NCI-H226 (cell line): ENCODE data around the gene PNMA8C.
"Not testable (repeated sequence)": the region's sequence is repeated elsewhere in the genome, so short reads cannot be mapped to it uniquely, and the experiment has no call there.

Experiments used
- DNase-seq: peaks from one replicate; pipeline ENCODE4 v3.0.0-alpha.2; 2015

The PNMA8C gene

DNA sequence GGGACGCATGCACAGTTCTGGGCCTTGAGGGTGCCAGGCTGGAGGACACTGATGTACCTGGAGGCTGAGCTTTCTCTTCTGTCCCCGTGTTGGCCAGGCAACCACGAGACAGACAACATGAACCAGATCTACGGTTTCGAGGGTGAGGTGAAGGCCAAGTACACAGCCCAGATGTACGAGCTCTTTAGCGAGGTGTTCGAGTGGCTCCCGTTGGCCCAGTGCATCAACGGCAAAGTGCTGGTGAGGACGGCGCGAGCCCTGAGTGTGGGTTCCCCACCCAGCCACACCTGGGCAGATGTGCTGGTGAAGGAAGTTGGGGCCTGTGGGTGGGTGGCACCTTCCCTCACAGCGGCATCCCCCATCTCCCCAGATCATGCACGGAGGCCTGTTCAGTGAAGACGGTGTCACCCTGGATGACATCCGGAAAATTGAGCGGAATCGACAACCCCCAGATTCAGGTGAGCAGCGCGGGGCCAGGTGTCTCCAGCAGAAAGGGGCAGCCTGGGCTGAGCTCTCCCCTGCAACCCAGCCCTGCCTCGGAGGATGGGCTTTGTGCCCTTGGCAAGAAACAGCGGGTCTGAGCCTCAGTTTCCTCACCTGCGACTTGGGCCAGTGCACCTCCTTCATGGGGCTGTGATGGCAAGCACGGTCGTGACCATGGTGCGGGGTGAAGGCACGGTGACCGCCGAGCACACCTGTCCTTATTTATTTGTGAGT lies 41.6 kb downstream of the PNMA8C start:
- DNase-seq, result no peak

DNA sequence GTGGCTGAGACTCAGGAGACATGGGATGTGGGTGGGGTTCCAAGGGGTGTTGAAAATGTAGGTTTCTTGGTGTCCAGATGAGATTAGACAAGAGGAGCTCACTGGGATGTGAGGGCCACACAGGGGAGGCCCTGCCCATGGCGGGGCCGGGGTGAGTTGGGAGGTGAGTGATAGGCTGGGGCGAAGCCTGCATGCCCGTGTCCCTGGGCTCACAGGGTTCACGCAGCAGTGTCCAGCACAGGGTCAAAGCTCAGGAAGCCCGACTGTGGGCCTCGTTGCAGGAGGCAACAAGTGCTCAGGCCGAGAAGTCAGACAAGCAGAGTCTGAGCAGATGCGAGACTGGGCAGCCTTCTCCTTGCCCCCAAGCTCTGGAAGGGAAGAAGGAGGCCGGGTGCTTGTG lies 42.6 kb downstream of the PNMA8C start:
- DNase-seq, result no peak

DNA sequence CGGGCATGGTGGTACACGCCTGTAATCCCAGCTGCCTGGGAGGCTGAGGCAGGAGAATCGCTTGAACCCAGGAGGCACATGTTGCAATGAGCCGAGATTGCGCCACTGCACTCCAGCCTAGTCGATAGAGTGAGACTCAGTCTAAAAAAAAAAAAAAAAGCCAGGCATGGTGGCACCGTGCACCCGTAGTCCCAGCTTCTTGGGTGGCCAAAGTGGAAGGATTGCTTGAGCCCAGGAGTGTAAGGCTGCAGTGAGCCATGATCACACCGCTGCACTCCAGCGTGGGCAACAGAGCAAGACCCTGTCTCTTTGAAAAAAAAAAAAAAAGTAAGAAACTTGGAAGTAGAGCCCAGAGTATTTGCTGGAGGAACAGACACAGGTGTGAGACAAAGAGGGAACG lies 43.1 kb downstream of the PNMA8C start:
- DNase-seq, result no peak

DNA sequence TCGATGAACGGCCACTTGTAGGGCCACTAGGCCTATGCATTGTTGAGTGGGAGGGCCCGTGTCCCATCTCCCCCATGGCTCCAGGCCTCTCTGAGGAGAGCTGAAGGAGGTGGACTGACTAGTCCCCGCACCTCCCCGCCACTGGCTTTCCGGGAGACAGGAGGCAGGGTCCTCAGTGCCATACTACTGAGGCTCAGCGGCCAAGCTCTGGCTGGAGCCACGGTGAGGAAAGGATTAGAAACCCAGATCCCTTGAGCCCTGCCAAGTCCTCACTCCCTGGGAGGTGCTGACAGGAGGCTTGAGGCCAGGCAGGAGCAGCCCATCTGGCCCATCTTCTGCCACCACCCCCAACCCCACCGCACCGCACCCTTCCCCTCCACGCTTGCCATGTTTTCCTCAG lies 44.3 kb downstream of the PNMA8C start:
- no peak for DNase-seq

DNA sequence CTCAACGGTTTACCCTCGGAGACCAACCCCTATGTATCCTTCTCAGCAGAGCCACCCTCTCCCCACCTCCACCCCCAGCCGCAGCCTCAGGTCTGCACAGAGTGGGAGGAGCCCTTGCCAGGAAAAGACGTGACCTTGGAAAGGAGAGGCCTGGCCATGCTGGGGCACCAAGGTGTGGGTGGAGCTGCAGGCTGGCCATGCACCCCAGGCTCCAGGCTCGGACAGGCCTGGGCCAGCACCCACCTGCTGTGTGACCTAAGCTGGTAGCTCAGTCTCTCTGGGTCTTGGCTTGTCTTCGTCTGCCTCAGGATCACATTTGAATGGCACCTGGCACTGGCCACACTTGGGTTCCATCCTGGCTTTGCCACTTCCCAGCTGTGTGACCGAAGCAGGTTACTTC lies 44.9 kb downstream of the PNMA8C start:
- DNase-seq, result no peak

DNA sequence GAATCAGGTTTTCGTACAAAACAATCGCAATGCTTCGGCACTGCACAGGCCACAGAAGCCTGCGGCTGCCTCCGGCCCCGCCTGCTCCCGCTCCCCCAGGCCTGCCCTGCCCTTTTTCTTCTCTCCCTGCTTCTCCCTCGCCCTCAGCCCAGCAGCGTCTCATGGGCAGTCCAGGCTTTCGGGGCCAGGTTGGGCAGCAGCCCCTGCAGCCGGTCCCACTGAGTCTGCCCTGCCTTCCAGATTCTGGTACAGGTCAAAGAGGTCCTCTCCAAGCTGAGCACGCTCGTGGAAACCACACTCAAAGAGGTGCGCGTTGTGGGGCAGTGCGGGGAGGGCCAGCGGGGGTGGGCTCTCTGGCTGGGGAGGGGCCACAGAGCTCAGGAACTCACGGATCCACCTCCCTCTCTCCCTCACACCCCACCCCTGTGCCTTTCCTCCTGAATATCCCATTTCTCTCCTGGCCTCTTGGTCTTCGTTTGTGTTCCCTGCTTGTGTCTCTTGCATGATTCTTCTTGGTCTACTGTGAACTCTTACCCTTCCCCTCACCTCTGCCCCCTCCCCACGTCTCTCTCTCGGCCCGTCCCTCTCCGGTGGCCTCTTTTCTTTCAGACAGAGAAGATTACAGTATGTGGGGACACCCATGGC lies 45.4 kb downstream of the PNMA8C start:
- DNase-seq, result no peak

DNA sequence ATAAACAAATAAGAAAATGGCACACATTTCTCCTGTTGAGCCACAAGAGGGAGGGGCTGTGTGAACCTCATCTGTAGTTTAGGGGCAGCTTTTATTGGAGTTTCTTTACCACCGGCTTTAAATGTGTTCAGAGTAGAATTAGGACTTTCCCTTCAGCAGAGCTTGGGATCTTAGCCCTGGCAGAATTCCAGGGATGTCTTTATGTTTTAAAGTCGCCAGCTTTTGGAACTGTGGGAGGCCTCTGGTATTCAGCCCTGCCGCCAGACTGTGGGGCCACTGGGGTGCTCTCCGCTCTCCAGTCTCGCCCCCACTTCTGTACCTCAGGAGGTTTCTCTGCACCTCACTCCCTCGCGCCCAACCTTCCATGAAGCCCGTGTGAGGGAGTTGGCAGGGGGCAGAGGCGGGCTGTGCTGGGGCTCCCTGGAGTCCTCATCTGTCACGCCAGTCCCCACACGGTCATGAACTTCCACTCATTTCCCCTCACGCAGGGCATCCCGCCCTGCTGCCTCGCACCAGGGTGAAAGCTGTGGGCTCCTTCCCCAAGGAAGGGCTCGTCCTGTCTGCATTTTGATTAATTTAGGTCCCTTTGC lies 46.9 kb downstream of the PNMA8C start:
- DNase-seq, result no peak

DNA sequence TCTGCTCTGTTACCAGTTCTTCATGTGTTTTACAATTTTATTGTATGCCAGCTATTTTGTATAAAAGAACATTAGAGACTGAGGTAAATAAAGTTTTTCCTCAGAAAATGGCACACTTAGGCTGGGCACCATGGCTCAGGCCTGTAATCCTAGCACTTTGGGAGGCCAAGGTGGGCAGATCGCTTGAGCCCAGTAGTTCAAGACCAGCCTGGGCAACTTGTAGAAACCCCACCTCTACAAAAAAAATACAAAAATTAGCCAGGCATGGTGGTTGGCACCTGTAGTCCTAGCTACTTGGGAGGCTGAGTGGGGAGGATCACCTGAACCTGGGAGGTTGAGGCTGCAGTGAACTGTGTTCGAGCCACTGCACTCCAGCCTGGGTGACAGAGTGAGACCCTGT lies 47.4 kb downstream of the PNMA8C start:
- no peak for DNase-seq

DNA sequence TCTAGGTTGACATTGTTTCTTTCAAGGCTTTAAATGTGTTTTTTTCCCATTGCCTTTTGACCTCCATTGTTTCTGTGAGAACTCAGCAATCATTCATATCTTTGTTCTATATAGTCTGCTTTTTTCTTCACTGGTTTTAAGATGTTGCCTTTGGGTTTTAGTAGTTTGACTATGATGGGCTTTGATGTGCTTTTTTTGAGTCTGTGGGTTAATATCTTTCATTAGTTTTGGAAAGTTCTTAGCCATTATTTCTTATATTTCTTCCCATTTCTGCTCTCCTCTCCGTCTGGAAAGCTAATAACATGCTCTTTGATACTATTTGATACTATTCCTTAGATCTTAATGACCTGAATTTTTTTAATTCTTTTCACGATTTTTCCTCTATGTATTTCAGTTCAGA lies 48.0 kb downstream of the PNMA8C start:
- no peak for DNase-seq

DNA sequence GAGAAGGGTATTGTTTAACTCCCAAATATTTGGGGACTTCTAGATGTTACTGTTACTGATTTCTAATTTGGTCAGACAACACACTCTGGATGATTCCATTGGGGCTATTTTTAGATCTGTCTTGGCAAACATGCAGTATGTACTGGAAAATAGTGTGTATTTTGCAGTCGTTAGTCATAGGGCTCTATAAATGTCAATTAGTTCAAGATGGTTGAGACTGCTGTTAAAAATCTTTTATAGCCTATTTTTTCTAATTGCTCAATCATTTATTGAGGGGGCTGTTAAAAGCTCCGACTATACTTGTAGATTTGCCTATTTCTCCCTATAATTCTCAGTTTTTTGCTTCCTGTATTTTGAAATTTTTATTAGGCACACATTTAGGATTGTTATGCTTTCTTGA lies 50.5 kb downstream of the PNMA8C start:
- DNase-seq, result no peak

DNA sequence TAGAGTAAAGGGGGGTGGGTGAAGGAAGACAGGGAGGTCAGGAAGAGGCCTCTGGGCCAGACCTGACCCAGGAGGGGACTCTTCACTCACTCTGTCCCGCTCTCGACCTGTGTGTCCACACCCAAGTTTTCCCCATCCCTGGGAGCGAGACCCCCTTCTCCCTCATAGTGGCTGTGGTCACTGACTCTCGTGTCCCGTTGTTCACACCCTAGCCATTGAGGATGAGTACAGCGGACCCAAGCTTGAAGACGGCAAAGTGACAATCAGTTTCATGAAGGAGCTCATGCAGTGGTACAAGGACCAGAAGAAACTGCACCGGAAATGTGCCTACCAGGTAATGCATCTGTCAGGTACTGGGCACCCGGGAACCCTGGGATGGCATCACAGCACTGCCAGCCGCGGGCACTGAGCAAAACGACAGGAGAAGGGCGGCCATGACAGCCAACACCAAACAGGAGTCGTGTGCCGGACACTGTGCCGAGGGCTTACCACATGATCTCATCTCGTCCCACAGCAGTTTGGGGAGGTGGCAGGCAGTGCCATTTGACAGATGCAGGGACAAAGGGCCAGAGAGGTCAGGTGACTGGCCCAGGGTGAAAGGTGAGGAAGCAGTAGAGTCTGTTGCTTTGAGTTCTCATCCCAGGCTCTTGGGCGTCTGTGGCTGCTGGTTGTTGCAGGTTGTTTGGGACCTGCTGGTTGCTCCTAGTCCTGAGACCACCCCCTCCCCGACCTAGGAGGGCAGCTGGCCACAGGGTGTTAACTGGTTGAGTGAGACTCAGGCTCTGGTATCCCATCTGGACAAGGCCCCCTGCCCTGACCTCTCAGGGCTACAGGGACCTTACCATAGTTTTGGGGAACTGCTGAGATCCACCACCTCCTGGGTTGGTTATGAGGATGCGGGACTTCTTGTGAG lies 52.2 kb downstream of the PNMA8C start:
- no peak for DNase-seq

DNA sequence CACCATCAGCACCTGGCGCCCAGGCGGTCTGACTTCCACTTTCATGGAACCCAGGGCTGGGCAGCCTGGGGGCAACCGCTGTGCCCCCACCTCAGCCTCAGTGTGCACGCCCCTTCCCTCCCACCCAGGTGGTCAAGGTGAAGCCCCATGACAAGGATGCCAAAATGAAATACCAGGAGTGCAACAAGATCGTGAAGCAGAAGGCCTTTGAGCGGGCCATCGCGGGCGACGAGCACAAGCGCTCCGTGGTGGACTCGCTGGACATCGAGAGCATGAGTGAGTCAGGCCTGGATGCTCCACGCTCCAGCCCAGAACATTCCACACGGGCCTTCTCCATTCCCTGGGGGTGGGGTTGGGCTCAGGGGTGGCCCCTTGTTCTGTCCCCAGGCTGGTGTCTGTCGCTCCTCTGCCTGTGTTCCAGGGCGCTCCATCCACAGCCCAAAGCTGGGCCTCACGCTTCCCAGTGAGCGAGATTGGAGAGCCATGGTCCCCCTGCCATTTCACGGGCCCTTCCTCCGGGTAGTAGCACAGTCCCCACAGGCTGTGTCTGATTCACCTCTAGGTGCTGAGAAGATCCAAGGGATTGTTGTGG lies 53.2 kb downstream of the PNMA8C start:
- DNase-seq, result not testable (repeated sequence)
